Measurements from ENCODE around the gene DES.
"Not testable (repeated sequence)": the region's sequence is repeated elsewhere in the genome, so short reads cannot be mapped to it uniquely, and the experiment has no call there.

DES gene

DNA sequence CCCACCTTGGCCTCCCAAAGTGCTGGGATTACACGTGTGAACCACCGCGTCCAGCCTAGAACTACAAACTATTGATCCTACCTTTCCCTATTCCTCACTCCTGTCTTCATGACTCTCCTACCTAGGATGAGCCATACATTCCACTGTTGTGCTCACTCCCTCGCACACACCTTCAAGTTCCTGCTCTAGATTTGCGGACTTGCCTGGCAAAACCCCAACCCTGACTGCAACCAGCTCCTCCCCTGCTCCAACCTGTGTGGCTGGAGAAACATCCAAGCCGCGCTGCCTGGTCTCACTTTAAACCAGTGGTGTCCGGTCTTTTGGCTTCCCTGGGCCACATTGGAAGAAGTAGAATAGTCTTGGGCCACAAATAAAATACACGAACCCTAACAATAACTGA lies 25.4 kb upstream of the DES start:
- H3K27ac Mint-ChIP-seq: no peak overlapping the region
- ATAC-seq: no peak
- H3K36me3 Mint-ChIP-seq: no peaks in the 10 kb centered on the region
- H3K27me3 Mint-ChIP-seq: peaks cover 25% of the 10 kb centered on the region
- H3K4me1 Mint-ChIP-seq: peaks cover 4% of the 10 kb centered on the region
- H3K4me3 Mint-ChIP-seq: no peak overlapping the region
- H3K9me3 Mint-ChIP-seq: peaks cover 3% of the 10 kb centered on the region

DNA sequence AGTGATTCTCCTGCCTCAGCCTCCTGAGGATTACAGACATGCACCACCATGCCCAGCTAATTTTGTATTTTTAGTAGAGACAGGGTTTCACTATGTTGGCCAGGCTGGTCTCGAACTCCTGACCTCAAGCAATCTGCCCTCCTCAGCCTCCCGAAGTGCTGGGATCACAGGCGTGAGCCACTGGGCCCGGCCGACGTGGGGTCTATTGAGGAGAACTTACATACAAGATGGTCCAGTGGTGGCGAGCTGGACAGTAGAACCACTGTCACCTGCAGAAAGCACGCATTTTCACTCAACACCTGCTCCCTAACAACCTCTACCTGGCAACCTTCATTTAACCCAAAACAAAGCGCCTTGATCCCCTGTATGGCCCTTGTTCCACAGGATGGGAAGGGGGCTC lies 23.1 kb upstream of the DES start:
- peaks cover 28% of the 10 kb centered on the region for H3K27me3 Mint-ChIP-seq
- not testable (repeated sequence) for H3K9me3 Mint-ChIP-seq, H3K4me1 Mint-ChIP-seq, ATAC-seq, H3K36me3 Mint-ChIP-seq, H3K4me3 Mint-ChIP-seq, H3K27ac Mint-ChIP-seq

DNA sequence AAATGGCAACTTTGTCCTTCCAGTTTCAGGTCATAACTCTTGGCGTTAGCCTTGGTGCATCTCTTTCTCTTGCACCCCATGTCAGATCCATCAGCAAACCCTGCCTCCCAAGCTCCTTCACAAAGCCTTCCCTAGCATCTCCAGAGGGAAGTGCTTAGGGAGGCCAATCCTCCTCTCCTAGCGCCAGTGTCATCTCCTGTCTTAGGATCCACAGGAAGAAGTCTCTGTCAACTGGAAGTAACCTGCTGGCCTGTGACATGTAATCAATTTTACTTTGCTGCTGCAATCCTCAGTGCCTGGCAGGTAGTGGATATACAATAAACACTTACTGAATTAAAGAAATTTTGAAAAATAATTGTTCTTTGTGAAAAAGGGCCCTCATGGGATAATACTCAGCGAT lies 22.6 kb upstream of the DES start:
- H3K4me1 Mint-ChIP-seq: no peaks in the 10 kb centered on the region
- no peak overlapping the region for H3K27ac Mint-ChIP-seq
- ATAC-seq: no peak
- H3K4me3 Mint-ChIP-seq: no peak overlapping the region
- no peaks in the 10 kb centered on the region for H3K36me3 Mint-ChIP-seq
- peaks cover 3% of the 10 kb centered on the region for H3K9me3 Mint-ChIP-seq
- peaks cover 34% of the 10 kb centered on the region for H3K27me3 Mint-ChIP-seq

DNA sequence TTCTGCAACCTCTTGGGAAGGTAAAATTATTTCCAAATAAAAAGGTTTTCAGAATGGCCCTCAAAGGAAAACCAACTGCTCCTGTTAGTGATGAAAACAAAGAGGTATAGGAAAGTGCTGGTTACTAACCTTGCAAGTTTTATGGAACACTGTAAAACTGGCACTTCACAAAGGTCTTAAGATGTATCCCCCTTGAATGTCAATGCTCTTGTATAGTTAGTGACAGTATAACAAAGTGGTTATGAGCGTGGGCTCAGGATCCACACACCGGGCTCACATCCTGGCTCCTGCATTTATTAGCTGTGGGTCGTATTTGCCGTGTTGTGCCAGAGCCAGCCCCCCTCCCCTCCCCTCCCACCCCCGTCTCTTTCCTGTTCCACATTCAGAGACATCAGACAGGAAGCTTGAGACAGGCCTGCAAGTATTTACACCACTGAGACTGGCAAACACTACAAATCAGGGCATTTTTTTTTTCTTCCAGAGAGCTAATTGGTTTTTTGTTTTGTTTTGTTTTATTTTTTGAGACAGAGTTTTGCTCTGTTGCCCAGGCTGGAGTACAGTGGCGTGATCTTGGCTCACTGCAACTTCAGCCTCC lies 21.2 kb upstream of the DES start:
- no peak for ATAC-seq
- H3K27ac Mint-ChIP-seq: no peak overlapping the region
- peaks cover 3% of the 10 kb centered on the region for H3K9me3 Mint-ChIP-seq
- no peaks in the 10 kb centered on the region for H3K36me3 Mint-ChIP-seq
- no peaks in the 10 kb centered on the region for H3K4me1 Mint-ChIP-seq
- no peak overlapping the region for H3K4me3 Mint-ChIP-seq
- peaks cover 41% of the 10 kb centered on the region for H3K27me3 Mint-ChIP-seq

DNA sequence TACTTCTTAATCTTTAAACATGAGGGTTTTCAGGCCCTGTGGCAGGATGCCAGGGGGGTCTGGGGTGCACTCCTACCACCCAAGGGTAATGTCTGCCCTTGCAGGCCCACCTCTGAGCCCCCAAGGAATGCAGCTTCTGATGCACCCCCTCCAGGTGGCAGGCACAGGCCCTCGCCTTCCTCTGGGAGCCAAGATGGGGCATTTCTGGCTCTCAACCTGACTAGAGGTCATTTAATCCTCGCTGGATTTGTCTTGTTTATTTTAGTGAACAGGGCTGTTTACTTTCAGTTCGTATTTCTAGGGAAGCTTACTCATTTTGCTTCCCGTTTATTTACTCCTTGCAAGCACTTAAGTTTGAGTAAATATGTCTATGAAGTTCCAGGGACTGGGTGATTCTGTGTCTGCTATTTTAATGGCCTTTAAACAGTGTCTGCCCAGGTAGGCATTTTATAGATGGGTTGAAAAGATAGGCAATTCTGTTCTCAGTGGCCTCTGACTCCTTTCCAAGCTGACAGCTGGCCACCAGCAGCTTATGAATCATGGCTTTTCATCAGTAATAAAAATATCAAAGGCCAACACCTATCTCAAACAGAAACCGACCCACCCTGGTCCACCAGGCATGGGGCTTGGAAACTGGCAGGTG lies 19.3 kb upstream of the DES start:
- no peak overlapping the region for H3K27ac Mint-ChIP-seq
- H3K36me3 Mint-ChIP-seq: no peaks in the 10 kb centered on the region
- H3K9me3 Mint-ChIP-seq: no peaks in the 10 kb centered on the region
- H3K4me3 Mint-ChIP-seq: no peak overlapping the region
- H3K27me3 Mint-ChIP-seq: peaks cover 52% of the 10 kb centered on the region
- ATAC-seq: no peak
- H3K4me1 Mint-ChIP-seq: no peaks in the 10 kb centered on the region

DNA sequence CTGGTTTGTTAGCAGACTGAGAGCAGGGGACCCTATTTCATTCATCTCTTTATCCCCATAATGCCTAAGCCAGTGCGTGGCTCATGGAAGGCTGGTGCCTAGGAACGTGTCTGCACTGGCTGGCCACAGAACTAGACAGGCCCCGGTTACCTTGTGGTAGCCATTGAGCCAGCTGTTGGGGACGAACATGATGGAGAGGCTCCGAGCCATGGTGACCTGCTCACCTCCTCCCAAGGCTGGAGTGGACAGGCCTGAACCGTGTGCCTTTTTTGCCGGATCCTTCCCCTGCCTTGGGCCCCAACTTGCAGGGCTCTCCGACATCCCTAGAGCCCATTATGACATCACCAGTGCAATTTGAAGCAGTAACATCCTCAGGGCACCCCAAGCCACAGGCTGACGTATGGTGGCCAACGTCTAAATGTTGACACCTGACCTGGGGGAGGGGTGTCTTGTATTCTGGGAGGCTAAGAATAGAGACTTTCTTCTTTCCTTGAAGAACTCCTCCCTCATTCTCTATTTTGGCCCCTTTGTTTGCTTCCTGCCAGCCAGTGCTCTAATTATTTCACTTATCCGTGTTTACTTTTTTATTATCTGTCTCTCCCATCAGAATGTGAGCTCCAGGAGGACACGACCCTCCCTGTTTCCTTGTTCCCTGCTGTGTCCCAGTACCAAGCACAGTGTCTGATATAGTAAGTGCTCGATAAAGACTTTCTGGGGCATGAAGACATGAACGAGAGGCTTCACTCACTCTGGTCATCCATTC lies 18.3 kb upstream of the DES start:
- H3K9me3 Mint-ChIP-seq: no peaks in the 10 kb centered on the region
- no peak overlapping the region for H3K4me3 Mint-ChIP-seq
- no peaks in the 10 kb centered on the region for H3K36me3 Mint-ChIP-seq
- ATAC-seq: no peak
- peaks cover 52% of the 10 kb centered on the region for H3K27me3 Mint-ChIP-seq
- H3K4me1 Mint-ChIP-seq: no peaks in the 10 kb centered on the region
- no peak overlapping the region for H3K27ac Mint-ChIP-seq

DNA sequence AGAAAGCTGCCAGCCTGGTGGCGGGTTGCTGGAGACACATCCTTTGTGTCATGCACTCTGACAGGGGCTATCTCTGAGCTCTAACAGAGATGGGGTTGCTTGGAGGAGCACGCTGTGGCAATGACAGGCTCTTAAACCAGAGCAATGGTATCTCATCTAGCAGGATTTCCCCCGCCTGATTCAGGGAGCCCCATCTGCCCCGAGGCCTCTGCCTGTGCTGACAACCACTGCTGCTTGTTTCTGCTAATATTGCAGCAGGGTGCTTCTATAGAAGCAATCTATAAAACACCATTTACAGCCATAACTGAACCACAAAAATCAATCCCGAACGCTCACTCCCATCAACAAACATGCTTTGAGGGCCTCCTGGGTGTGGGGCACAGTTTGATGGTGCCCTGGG lies 17.6 kb upstream of the DES start:
- H3K27me3 Mint-ChIP-seq: peaks cover 52% of the 10 kb centered on the region

DNA sequence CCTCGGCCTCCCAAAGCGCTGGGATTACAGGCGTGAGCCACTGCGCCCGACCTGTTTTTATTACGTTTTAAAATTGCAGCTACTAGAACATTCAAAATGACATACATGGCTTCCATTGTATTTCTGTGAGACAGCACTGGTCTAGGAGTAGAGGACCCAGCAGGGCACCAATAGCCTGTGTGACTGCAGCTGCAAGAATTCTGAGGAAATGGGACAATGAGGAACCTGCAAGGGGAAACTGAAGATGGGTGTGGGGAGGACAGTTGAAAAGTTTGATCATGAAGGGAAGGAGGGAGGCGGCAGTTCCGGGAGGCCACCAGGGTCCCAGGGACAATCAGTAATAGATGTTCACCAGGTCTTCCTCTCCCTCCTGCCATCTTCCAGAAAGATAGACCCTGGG lies 16.6 kb upstream of the DES start:
- Mint-ChIP-seq H3K4me3 (no peak overlapping the region), H3K27me3 (peaks cover 48% of the 10 kb centered on the region), H3K4me1 (no peaks in the 10 kb centered on the region), H3K9me3 (no peaks in the 10 kb centered on the region), H3K27ac (no peak overlapping the region), H3K36me3 (no peaks in the 10 kb centered on the region)
- ATAC-seq: no peak

More for the DNA sequence above, 17.6 kb upstream of the DES start:
- H3K4me3 Mint-ChIP-seq: no peak overlapping the region
- no peaks in the 10 kb centered on the region for H3K36me3 Mint-ChIP-seq
- no peaks in the 10 kb centered on the region for H3K4me1 Mint-ChIP-seq
- no peak overlapping the region for H3K27ac Mint-ChIP-seq
- ATAC-seq: no peak
- no peaks in the 10 kb centered on the region for H3K9me3 Mint-ChIP-seq

DNA sequence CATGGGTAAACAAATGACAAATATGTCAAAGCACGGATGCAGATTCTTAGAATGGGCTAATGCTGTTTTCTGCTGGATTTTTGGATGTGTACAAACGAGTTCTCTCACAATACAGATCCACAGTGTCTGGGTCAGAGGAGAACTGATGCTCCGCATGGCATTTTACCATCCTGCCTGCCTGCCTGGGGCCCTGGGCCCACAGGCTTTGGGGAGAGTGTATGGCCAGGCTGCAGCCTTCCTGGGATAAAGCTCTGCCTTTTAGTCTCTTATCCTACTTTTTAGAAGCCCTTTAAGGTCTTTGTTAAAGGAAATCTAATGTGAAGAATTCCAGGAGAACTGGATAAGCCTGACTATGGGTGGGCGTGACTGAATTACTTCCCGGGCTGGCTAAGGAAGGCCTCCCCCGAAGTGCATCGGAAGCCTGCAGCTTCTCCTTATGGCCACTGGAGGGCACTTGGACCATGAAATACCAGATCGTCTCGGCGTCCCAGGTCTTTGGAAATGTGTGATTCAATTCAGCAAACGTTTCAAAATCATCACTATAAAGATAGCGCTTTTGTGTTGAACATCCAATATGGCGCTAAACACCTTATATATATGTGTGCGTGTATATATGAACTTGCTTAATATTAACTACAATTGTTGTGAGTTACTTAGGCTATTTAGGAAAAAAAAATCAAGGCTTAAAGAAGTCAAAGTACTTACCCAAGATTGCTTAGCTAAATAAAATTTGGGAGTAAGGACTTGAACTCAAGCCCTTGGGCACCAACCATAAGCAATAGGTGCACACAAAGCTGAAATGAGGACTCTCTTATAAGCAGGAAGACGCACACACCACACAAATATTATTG lies 15.3 kb upstream of the DES start:
- H3K9me3 Mint-ChIP-seq: no peaks in the 10 kb centered on the region

DNA sequence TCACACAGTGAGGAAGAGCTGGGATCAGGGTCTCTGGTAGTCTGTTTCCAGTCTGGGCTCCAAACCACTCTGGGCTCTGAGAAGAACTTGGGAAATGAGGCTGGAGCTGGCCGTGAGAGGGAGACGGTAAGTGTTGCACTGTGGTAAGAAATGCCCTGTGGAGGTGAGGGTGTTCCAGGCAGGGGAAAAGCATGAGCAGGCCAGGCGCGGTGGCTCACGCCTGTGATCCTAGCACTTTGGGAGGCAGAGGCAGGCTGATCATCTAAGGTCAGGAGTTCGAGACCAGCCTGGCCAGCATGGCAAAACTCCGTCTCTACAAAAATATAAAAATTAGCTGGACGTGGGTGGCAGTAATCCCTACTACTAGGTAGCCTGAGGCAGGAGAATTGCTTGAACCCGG lies 14.3 kb upstream of the DES start:
- H3K4me1 Mint-ChIP-seq: no peaks in the 10 kb centered on the region
- no peak for ATAC-seq
- H3K27me3 Mint-ChIP-seq: peaks cover 67% of the 10 kb centered on the region
- no peak overlapping the region for H3K4me3 Mint-ChIP-seq
- H3K9me3 Mint-ChIP-seq: no peaks in the 10 kb centered on the region
- no peaks in the 10 kb centered on the region for H3K36me3 Mint-ChIP-seq
- no peak overlapping the region for H3K27ac Mint-ChIP-seq

More for the DNA sequence above, 15.3 kb upstream of the DES start:
- Mint-ChIP-seq H3K36me3 (no peaks in the 10 kb centered on the region), H3K27ac (no peak overlapping the region), H3K27me3 (peaks cover 58% of the 10 kb centered on the region), H3K4me1 (no peaks in the 10 kb centered on the region), H3K4me3 (no peak overlapping the region)
- ATAC-seq: peak; percentile 67

DNA sequence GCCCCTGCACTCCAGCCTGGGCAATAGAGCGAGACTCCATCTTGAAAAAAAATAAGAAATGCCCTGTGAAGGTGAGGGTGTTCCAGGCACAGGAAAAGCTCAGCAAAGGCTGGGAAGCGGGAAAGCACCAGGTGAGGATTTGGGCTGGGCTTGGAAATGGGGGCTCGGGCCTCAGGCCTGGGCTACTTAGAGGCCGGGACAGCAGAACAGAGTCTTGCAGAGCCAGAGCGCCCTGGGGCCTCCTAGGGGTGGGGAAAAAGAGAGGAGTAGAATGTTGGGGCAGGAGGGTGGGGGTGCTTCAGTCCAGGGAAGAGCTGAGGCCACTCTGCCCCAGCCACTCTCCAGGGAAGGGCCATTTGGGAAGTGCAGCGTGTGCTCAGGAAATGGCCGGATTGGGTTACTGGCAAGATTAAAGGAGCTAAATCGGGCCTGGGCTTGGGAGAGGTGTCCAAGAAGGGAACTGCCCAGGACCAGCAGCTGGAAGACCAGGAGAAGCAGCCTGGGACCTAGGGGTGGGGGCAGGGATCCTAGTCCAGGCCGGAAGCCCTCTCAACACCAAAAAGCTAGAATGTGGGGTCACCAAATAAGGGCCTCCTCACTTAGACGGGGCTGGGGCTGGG lies 13.8 kb upstream of the DES start:
- H3K4me3 Mint-ChIP-seq: no peak overlapping the region
- no peak overlapping the region for H3K27ac Mint-ChIP-seq
- H3K9me3 Mint-ChIP-seq: no peaks in the 10 kb centered on the region
- no peak for ATAC-seq
- no peaks in the 10 kb centered on the region for H3K36me3 Mint-ChIP-seq
- peaks cover 73% of the 10 kb centered on the region for H3K27me3 Mint-ChIP-seq
- H3K4me1 Mint-ChIP-seq: no peaks in the 10 kb centered on the region

DNA sequence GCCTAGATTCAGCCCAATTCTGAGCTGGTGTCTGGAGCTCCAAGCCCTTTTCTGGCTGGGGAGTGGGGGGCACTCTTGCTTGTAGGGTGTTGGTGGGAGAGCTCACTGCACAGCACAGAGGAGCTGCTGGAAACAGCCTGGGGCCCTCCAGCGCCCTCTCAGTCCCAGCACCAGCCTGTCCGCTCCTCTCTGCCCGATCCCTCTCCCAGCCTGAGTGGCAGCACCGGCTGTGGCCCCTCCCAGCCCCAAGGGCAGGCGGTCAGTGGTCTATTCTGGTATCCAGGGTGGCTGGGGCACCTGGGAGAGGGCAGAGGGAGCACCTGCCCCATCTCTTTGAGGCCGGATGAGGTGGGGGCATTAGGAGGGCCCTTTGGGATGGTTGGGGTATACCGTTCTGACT lies 13.2 kb upstream of the DES start:
- ATAC-seq: no peak
- H3K27me3 Mint-ChIP-seq: peaks cover 76% of the 10 kb centered on the region
- H3K4me1 Mint-ChIP-seq: no peaks in the 10 kb centered on the region
- no peak overlapping the region for H3K4me3 Mint-ChIP-seq
- H3K36me3 Mint-ChIP-seq: no peaks in the 10 kb centered on the region
- H3K27ac Mint-ChIP-seq: no peak overlapping the region
- no peaks in the 10 kb centered on the region for H3K9me3 Mint-ChIP-seq

DNA sequence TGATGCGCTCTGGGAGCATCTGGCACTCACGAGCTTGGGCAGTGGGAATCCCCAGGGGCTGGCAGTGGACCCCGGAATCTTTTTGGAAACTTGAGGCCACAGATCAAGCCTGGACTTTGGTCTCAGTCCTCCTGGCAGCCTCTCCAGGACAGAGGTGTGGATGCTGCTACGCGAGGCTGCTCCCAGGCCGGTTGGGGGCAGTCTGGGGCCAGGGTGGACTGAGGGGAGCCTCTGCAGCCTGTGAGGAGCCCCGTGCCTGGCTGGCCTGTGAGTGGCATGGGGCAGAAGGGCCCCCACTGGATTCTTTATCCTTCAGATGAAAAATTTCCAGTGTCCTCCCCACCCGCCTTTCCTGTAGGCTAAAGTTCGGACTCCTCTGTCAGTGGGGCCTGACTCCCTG lies 12.7 kb upstream of the DES start:
- H3K27me3 Mint-ChIP-seq: peaks cover 76% of the 10 kb centered on the region
- ATAC-seq: no peak

DNA sequence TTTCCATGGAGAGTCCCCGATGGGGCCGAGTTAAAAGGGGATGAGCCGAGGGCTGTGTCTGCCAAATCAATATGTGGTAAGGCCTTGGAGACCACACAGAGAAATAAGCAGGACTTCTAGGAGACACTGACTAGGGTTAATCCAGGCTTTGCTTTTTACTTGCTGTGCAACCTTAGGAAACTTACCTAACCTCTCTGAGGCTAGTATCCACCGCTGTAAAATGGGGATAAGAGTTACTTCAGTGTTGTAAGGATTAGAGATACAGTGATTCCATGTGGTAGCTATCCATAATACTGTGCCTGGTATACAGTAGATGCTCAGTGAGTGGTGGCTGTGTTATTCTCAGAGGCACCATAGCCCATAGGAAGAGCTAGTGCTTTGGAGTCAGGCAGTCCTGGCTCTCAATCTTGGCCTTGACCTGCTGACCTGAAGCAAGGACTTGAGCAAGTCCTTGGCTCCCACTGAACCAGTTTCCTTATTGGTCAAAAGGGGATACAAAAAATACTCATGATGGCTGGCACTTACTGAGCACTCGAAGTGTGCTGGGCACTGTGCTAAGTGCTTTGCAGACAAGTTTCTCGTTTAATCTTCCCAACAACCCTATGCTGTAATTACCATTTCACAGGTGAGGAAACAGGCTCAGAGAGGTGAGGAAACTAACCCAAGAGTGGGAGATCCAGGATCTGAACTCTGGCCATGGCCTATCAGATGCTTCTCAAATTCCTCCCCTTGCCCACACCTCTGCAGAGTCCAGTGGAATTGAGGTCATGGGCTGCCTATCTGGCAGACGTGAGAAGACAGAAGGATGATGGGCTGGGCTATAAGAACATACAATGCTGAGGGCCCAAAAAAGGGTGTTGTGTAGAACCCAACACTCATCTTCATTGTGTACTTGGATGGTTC lies 12.0 kb upstream of the DES start:
- Mint-ChIP-seq H3K27ac (no peak overlapping the region), H3K9me3 (no peaks in the 10 kb centered on the region), H3K36me3 (no peaks in the 10 kb centered on the region), H3K4me3 (no peak overlapping the region), H3K4me1 (no peaks in the 10 kb centered on the region), H3K27me3 (peaks cover 74% of the 10 kb centered on the region)
- no peak for ATAC-seq

More for the DNA sequence above, 12.7 kb upstream of the DES start:
- no peak overlapping the region for H3K27ac Mint-ChIP-seq
- no peak overlapping the region for H3K4me3 Mint-ChIP-seq
- H3K36me3 Mint-ChIP-seq: no peaks in the 10 kb centered on the region
- no peaks in the 10 kb centered on the region for H3K4me1 Mint-ChIP-seq
- H3K9me3 Mint-ChIP-seq: no peaks in the 10 kb centered on the region
